SJSA1 (cell line): ENCODE data around the gene SUCLG2. TPM values are rescaled to one million over a fixed set of nuclear protein-coding genes. Genes with fewer than 3 reads are reported as not detected.

Source experiments
- DNase-seq, 2 experiments: peaks; one replicate each; pipeline ENCODE4 v3.0.0-alpha.2; 2015 to 2020; ENCODE audit warnings: low spot score in 2 of 2, low read depth in 1 of 2
- H3K27ac ChIP-seq: fragments of 250-450 bp; sonication (Bioruptor Pico); 2 replicates; pipeline ENCODE4 v1.5.1; 2020; ENCODE audit warnings: mild to moderate bottlenecking, moderate library complexity
- H3K27me3 ChIP-seq: fragments of 250-450 bp; sonication (Bioruptor Pico); replicated peaks from 2 replicates; pipeline ENCODE4 v1.5.1; 2020; ENCODE audit warnings: mild to moderate bottlenecking, moderate library complexity
- H3K36me3 ChIP-seq: fragments of 250-450 bp; sonication (Bioruptor Pico); 2 replicates; pipeline ENCODE4 v1.5.1; 2020; ENCODE audit warnings: mild to moderate bottlenecking
- H3K4me1 ChIP-seq: fragments of 250-450 bp; sonication (Bioruptor Pico); replicated peaks from 2 replicates; pipeline ENCODE4 v1.6.1; 2021; ENCODE audit warnings: mild to moderate bottlenecking
- H3K4me3 ChIP-seq: fragments of 250-450 bp; sonication (Bioruptor Pico); 2 replicates; pipeline ENCODE4 v1.5.1; 2020; ENCODE audit warnings: mild to moderate bottlenecking
- H3K9me3 ChIP-seq: fragments of 250-450 bp; sonication (Bioruptor Pico); replicated peaks from 2 replicates; pipeline ENCODE4 v1.5.1; 2020; ENCODE audit warnings: mild to moderate bottlenecking
- total RNA-seq: library from RNA; depleted of rRNA; stranded (reverse); fragments of >200 nt; shearing (Covaris generic); gene quantifications from 2 replicates; pipeline ENCODE4 v1.2.3, GENCODE V29; 2014

Gene SUCLG2
- total RNA-seq, 1 experiment from 2014 or later: 53.7 TPM

DNA sequence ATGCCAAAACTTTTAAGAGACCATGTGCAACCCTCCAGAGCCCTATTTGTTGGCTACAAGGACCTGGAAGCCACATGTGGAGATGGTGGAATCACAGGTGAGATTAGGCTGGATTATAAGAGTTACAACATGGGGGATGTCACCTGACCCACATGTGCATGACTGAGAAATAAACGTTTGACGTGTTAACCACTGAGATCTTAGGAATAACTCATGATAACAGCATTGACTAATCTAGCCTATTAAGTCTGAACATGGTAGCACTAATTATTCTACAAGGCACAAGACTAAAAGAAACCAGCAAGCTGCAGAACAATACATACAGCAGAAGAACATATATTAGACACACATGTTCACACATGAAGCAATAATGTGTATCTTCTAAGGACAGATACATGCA, 38.4 kb downstream of the SUCLG2 start:
- Histone ChIP-seq H3K36me3 (peaks cover 23% of the 10 kb centered on the region), H3K9me3 (no peaks in the 10 kb centered on the region), H3K4me3 (no peak overlapping the region), H3K27me3 (no peaks in the 10 kb centered on the region), H3K27ac (no peak overlapping the region), H3K4me1 (no peaks in the 10 kb centered on the region; the same call in 1 of the 2 replicates)
- DNase-seq: no peak

- peaks cover 4% of the 10 kb centered on the region; the same call in 1 of the 2 replicates for H3K4me1 ChIP-seq
- no peak for DNase-seq
- H3K36me3 ChIP-seq: peaks cover 25% of the 10 kb centered on the region
- H3K4me3 ChIP-seq: no peak overlapping the region
- no peak overlapping the region for H3K27ac ChIP-seq
- no peaks in the 10 kb centered on the region for H3K9me3 ChIP-seq
- H3K27me3 ChIP-seq: no peaks in the 10 kb centered on the region
Observed at GRCh38 chr3:67614195-67614594, 40.2 kb downstream of the SUCLG2 start.

- H3K4me3 ChIP-seq: no peak overlapping the region
Observed at GRCh38 chr3:67610458-67610857, 44.0 kb downstream of the SUCLG2 start.

DNA sequence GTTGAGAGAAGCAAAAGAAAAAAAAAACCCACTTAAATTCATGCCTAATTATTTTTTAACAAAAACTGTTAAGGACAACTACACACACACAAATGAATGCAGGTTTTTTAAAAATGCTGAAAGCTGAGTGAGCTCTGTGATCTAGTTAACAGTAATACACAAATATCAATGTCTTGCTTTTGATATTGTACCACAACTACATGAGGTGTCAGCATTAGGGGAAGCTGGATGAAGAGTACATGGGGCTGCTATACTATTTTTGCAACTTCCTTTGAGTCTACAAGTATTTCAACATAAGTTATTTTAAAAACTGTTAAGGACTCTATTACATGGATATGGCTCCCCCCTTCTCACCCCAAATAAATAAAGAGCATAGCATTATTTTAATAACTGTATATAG, 44.7 kb downstream of the SUCLG2 start:
- Histone ChIP-seq H3K27me3 (no peaks in the 10 kb centered on the region), H3K4me1 (peaks cover 11% of the 10 kb centered on the region), H3K9me3 (no peaks in the 10 kb centered on the region), H3K36me3 (peaks cover 36% of the 10 kb centered on the region), H3K27ac (no peak overlapping the region), H3K4me3 (no peak overlapping the region)
- DNase-seq: no peak

More at GRCh38 chr3:67610458-67610857, 44.0 kb downstream of the SUCLG2 start:
- Histone ChIP-seq H3K27me3 (no peaks in the 10 kb centered on the region), H3K4me1 (peaks cover 4% of the 10 kb centered on the region; the same call in 1 of the 2 replicates), H3K36me3 (peaks cover 32% of the 10 kb centered on the region), H3K9me3 (no peaks in the 10 kb centered on the region), H3K27ac (no peak overlapping the region)
- no peak for DNase-seq

- H3K27me3 ChIP-seq: no peaks in the 10 kb centered on the region
- H3K4me1 ChIP-seq: peaks cover 11% of the 10 kb centered on the region
- H3K9me3 ChIP-seq: no peaks in the 10 kb centered on the region
- no peak overlapping the region for H3K27ac ChIP-seq
- DNase-seq: no peak
- peaks cover 41% of the 10 kb centered on the region for H3K36me3 ChIP-seq
- no peak overlapping the region for H3K4me3 ChIP-seq
Observed at GRCh38 chr3:67608034-67608433, 46.4 kb downstream of the SUCLG2 start.

DNA sequence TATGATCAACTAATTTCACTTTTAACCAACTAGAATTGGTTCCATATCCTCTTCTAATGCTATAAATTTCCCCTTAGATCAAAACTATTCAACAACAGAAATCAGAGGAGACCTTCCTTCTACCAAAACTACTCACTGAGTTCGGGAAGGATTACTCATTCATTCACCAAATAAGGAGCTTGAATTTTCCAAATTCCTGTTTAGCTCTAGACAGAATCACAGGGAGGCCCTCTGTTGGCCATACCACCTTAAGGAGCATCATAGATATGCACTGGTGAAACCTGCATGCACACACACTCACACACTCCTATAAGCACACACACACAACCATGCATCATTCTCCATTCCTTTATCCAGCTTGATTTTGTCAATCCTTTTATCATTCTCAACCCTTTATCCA, 49.0 kb downstream of the SUCLG2 start:
- peaks cover 7% of the 10 kb centered on the region for H3K4me1 ChIP-seq
- no peak overlapping the region for H3K4me3 ChIP-seq
- no peak overlapping the region for H3K27ac ChIP-seq
- peak in 1 of 2 experiments; percentile 31 for DNase-seq
- peaks cover 37% of the 10 kb centered on the region for H3K36me3 ChIP-seq
- no peaks in the 10 kb centered on the region for H3K9me3 ChIP-seq
- no peaks in the 10 kb centered on the region for H3K27me3 ChIP-seq

GRCh38 chr3:67602816-67603215, 51.6 kb downstream of the SUCLG2 start:
- peaks cover 7% of the 10 kb centered on the region for H3K4me1 ChIP-seq

GRCh38 chr3:67601919-67602608, 52.3 kb downstream of the SUCLG2 start:
- peaks cover 7% of the 10 kb centered on the region for H3K4me1 ChIP-seq
- H3K36me3 ChIP-seq: peaks cover 27% of the 10 kb centered on the region
- no peaks in the 10 kb centered on the region for H3K27me3 ChIP-seq
- H3K4me3 ChIP-seq: no peak overlapping the region
- no peaks in the 10 kb centered on the region for H3K9me3 ChIP-seq
- DNase-seq: no peak
- no peak overlapping the region for H3K27ac ChIP-seq

More at GRCh38 chr3:67602816-67603215, 51.6 kb downstream of the SUCLG2 start:
- no peaks in the 10 kb centered on the region for H3K9me3 ChIP-seq
- H3K4me3 ChIP-seq: no peak overlapping the region
- peaks cover 32% of the 10 kb centered on the region for H3K36me3 ChIP-seq
- no peaks in the 10 kb centered on the region for H3K27me3 ChIP-seq
- DNase-seq: no peak
- H3K27ac ChIP-seq: no peak overlapping the region

GRCh38 chr3:67601385-67601784, 53.0 kb downstream of the SUCLG2 start:
- no peak overlapping the region for H3K27ac ChIP-seq
- peaks cover 7% of the 10 kb centered on the region for H3K4me1 ChIP-seq
- no peak for DNase-seq

GRCh38 chr3:67599821-67600220, 54.6 kb downstream of the SUCLG2 start:
- H3K9me3 ChIP-seq: no peaks in the 10 kb centered on the region
- H3K27ac ChIP-seq: no peak overlapping the region
- peaks cover 14% of the 10 kb centered on the region for H3K36me3 ChIP-seq
- no peaks in the 10 kb centered on the region for H3K27me3 ChIP-seq
- no peak overlapping the region for H3K4me3 ChIP-seq
- H3K4me1 ChIP-seq: peaks cover under 1% of the 10 kb centered on the region; the same call in 1 of the 2 replicates
- no peak for DNase-seq

More at GRCh38 chr3:67601385-67601784, 53.0 kb downstream of the SUCLG2 start:
- Histone ChIP-seq H3K4me3 (no peak overlapping the region), H3K9me3 (no peaks in the 10 kb centered on the region), H3K36me3 (peaks cover 20% of the 10 kb centered on the region), H3K27me3 (no peaks in the 10 kb centered on the region)

GRCh38 chr3:67598814-67599556, 55.4 kb downstream of the SUCLG2 start:
- Histone ChIP-seq H3K4me1 (no peaks in the 10 kb centered on the region), H3K36me3 (peaks cover 8% of the 10 kb centered on the region), H3K4me3 (no peak overlapping the region), H3K27me3 (no peaks in the 10 kb centered on the region), H3K9me3 (no peaks in the 10 kb centered on the region), H3K27ac (no peak overlapping the region)
- DNase-seq: no peak

DNA sequence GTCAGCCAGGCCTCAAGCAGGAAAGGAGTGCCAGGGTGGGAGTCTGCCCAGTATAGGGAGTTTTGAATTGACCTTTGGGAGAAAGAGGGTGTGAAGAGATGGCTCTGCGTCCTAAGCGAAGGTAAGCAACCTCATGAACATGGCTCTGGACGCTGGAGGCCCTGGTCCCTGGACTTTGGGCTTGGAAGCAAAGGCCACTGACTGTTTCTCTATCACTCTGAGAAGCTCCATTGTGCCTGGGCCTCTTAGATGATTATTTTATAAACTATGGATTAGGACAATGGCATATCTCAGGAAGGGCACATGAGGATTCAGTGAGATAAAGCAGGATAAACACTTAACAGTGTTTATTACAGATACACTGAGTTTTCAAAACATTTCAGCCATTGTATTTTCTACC, 59.0 kb downstream of the SUCLG2 start:
- no peaks in the 10 kb centered on the region for H3K4me1 ChIP-seq
- no peak for DNase-seq
- no peaks in the 10 kb centered on the region for H3K27me3 ChIP-seq
- H3K4me3 ChIP-seq: no peak overlapping the region
- H3K9me3 ChIP-seq: no peaks in the 10 kb centered on the region
- no peak overlapping the region for H3K27ac ChIP-seq
- H3K36me3 ChIP-seq: peaks cover 8% of the 10 kb centered on the region

DNA sequence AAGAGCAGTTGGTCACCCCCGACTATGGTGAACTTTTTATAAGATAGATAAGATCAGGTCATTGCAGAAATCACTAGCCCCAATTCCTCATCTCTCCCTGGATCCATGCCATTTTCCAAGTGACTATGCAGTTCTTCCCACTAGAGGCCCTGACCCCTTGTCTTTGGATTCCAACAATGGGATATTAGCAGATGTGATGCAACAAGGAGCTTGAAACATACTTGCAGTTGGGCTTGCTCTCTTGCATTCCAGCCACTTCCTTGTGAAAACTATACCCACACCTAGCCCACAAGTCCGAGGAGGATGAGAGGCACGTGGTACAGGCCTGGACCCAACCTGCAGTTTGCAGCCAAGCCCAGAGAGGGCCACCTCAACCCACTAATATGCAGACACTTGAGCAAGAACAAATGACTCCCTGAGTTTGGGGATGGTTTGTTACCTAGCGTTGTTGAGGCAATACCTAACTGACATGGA, 60.6 kb downstream of the SUCLG2 start:
- no peak for DNase-seq
- H3K9me3 ChIP-seq: no peaks in the 10 kb centered on the region
- peaks cover 3% of the 10 kb centered on the region for H3K36me3 ChIP-seq
- no peaks in the 10 kb centered on the region for H3K27me3 ChIP-seq
- H3K4me1 ChIP-seq: no peaks in the 10 kb centered on the region
- H3K4me3 ChIP-seq: no peak overlapping the region
- no peak overlapping the region for H3K27ac ChIP-seq

DNA sequence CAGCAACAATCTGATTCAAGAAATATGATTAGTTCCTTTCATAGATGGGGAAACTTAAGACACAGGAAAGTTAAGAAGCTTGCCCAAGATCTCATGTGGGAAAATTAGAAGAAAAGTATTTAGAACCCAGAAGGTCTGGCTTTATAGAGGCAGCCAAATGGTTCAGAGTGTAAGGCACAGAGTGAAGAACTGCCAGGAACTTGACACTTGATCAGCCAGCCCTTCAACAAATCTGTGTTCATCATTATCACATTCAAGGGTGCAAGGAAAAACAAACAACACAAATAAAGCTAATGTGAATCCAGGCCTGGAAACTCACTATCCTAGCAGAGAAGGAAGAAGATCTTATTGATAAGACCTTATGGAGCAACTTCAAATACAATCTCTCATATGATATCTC, 62.4 kb downstream of the SUCLG2 start:
- no peaks in the 10 kb centered on the region for H3K27me3 ChIP-seq
- H3K27ac ChIP-seq: no peak overlapping the region
- H3K4me1 ChIP-seq: no peaks in the 10 kb centered on the region
- no peak for DNase-seq
- H3K4me3 ChIP-seq: no peak overlapping the region
- no peaks in the 10 kb centered on the region for H3K9me3 ChIP-seq
- H3K36me3 ChIP-seq: no peaks in the 10 kb centered on the region; the same call in 1 of the 2 replicates
